ENCODE measurements around the gene TSPAN5. TPM values are rescaled to one million over a fixed set of nuclear protein-coding genes. Genes with fewer than 3 reads are reported as not detected.

Gene TSPAN5
- total and polyA plus RNA-seq, 2 donors from 2014 or later, result 6.8 to 13.8 TPM

GRCh38 chr4:98570151-98570797, 88.1 kb downstream of the TSPAN5 start:
- Histone ChIP-seq H3K9me3 (ENCODE audit: control insufficient read depth in 2 of 3, insufficient read depth in 1 of 3, low read length in 3 of 3) (no peaks in the 10 kb centered on the region), H3K36me3 (ENCODE audit: control insufficient read depth in 2 of 3, insufficient read depth in 3 of 3, low read length in 3 of 3) (no peaks in the 10 kb centered on the region), H3K4me1 (ENCODE audit: control insufficient read depth in 2 of 3, insufficient read depth in 2 of 3, low read depth in 1 of 3, low read length in 3 of 3) (peaks cover 0 to 2% (median 0%) of the 10 kb centered on the region in 3 donors), H3K27ac (ENCODE audit: low read depth in 2 of 2, low read length in 2 of 2) (no peak overlapping the region), H3K4me3 (ENCODE audit: low read length in 3 of 3) (no peak overlapping the region), H3K27me3 (ENCODE audit: control insufficient read depth, insufficient read depth, low read length) (no peaks in the 10 kb centered on the region), H3K9ac (ENCODE audit: low read length in 3 of 3) (no peak overlapping the region)
- FAIRE-seq (no peak), DNase-seq (no peak)
- no peak for TF ChIP-seq CTCF (IDR thresholded peaks at IDR 0.05; ENCODE audit: borderline replicate concordance, extremely low read depth, insufficient read depth)
- intact Hi-C loops (cut with DNase I), result no loop called here

GRCh38 chr4:98568941-98569663, 89.3 kb downstream of the TSPAN5 start:
- Histone ChIP-seq H3K9ac (ENCODE audit: low read length in 3 of 3) (no peak overlapping the region), H3K27ac (ENCODE audit: low read depth in 2 of 2, low read length in 2 of 2) (no peak overlapping the region), H3K4me1 (ENCODE audit: control insufficient read depth in 2 of 3, insufficient read depth in 2 of 3, low read depth in 1 of 3, low read length in 3 of 3) (peaks cover 0 to 2% (median 0%) of the 10 kb centered on the region in 3 donors), H3K27me3 (ENCODE audit: control insufficient read depth, insufficient read depth, low read length) (no peaks in the 10 kb centered on the region), H3K4me3 (ENCODE audit: low read length in 3 of 3) (no peak overlapping the region), H3K9me3 (ENCODE audit: control insufficient read depth in 2 of 3, insufficient read depth in 1 of 3, low read length in 3 of 3) (no peaks in the 10 kb centered on the region), H3K36me3 (ENCODE audit: control insufficient read depth in 2 of 3, insufficient read depth in 3 of 3, low read length in 3 of 3) (no peaks in the 10 kb centered on the region)
- no peak for TF ChIP-seq CTCF (IDR thresholded peaks at IDR 0.05; ENCODE audit: borderline replicate concordance, extremely low read depth, insufficient read depth)
- DNase-seq, result no peak
- no peak for FAIRE-seq
- intact Hi-C loops (cut with DNase I), result no loop called here

GRCh38 chr4:98567611-98568010, 90.8 kb downstream of the TSPAN5 start:
- Histone ChIP-seq H3K27ac (ENCODE audit: low read depth in 2 of 2, low read length in 2 of 2) (no peak overlapping the region), H3K36me3 (ENCODE audit: control insufficient read depth in 2 of 3, insufficient read depth in 3 of 3, low read length in 3 of 3) (no peaks in the 10 kb centered on the region), H3K9ac (ENCODE audit: low read length in 3 of 3) (no peak overlapping the region), H3K4me3 (ENCODE audit: low read length in 3 of 3) (no peak overlapping the region), H3K9me3 (ENCODE audit: control insufficient read depth in 2 of 3, insufficient read depth in 1 of 3, low read length in 3 of 3) (no peaks in the 10 kb centered on the region), H3K4me1 (ENCODE audit: control insufficient read depth in 2 of 3, insufficient read depth in 2 of 3, low read depth in 1 of 3, low read length in 3 of 3) (peaks cover 0 to 2% (median 0%) of the 10 kb centered on the region in 3 donors), H3K27me3 (ENCODE audit: control insufficient read depth, insufficient read depth, low read length) (no peaks in the 10 kb centered on the region)
- no peak for TF ChIP-seq CTCF (IDR thresholded peaks at IDR 0.05; ENCODE audit: borderline replicate concordance, extremely low read depth, insufficient read depth)
- intact Hi-C loops (cut with DNase I), result no loop called here
- DNase-seq, result no peak
- FAIRE-seq, result no peak
